OCI-LY7 (cell line): ENCODE results near the gene GALNT9. TPM values are rescaled to one million over a fixed set of nuclear protein-coding genes. Genes with fewer than 3 reads are reported as not detected.

Source experiments
- BruUV-seq: library from RNA; stranded (reverse); fragments of 400-500 nt; replicated peaks from 2 replicates; lab custom pipeline; 2021; lab: Mats Ljungman, UMichigan
- CTCF ChIA-PET: fragments of 300-600 bp; sonication (Branson Sonifier 250); formaldehyde crosslinking; loops from one replicate; lab custom pipeline; 2022; ENCODE audit warnings: antibody characterized with exemption; ENCODE audit not compliant: unreplicated experiment; lab: Charles Lee
- POLR2A ChIA-PET: fragments of 300-600 bp; sonication (Branson Sonifier 250); formaldehyde crosslinking; loops from one replicate; lab custom pipeline; 2022; ENCODE audit warnings: antibody characterized with exemption; lab: Charles Lee
- DNase-seq: peaks from one replicate; pipeline ENCODE4 v3.0.0-alpha.2; 2015; ENCODE audit warnings: low spot score
- H2AFZ ChIP-seq: fragments of 200-600 bp; sonication (generic), shearing (Covaris generic); 2 replicates; pipeline ENCODE4 v1.6.1; 2014; ENCODE audit warnings: mild to moderate bottlenecking, antibody characterized with exemption, low read length, moderate library complexity
- H3K27ac ChIP-seq: fragments of 200-600 bp; sonication (generic); 2 replicates; pipeline ENCODE4 v1.5.1; 2014; ENCODE audit warnings: mixed run types, low read depth, mild to moderate bottlenecking, moderate library complexity, low read length, inconsistent platforms; ENCODE audit not compliant: poor library complexity, severe bottlenecking
- H3K36me3 ChIP-seq: fragments of 200-600 bp; sonication (generic); 2 replicates; pipeline ENCODE4 v1.6.1; 2014; ENCODE audit warnings: mild to moderate bottlenecking, antibody characterized with exemption, low read length, moderate library complexity, mixed read lengths; ENCODE audit not compliant: insufficient read depth
- H3K4me1 ChIP-seq: fragments of 200-600 bp; sonication (generic); 2 replicates; pipeline ENCODE4 v1.5.1; 2014; ENCODE audit warnings: mild to moderate bottlenecking, low read length; ENCODE audit not compliant: insufficient read depth, poor library complexity, severe bottlenecking
- H3K4me2 ChIP-seq: fragments of 200-600 bp; sonication (generic); 2 replicates; pipeline ENCODE4 v1.6.1; 2014; ENCODE audit warnings: mild to moderate bottlenecking, low read length
- H3K4me3 ChIP-seq: fragments of 200-600 bp; sonication (generic); 2 replicates; pipeline ENCODE4 v1.5.1; 2014; ENCODE audit warnings: mild to moderate bottlenecking, low read depth, low read length; ENCODE audit not compliant: poor library complexity, severe bottlenecking
- H3K79me2 ChIP-seq: fragments of 200-600 bp; sonication (generic); 2 replicates; pipeline ENCODE4 v1.6.1; 2016; ENCODE audit warnings: low read depth, mild to moderate bottlenecking, low read length, moderate library complexity, mixed read lengths; ENCODE audit not compliant: insufficient read depth
- H3K9me2 ChIP-seq: fragments of 200-600 bp; sonication (generic); 2 replicates; pipeline ENCODE4 v1.6.1; 2016; ENCODE audit warnings: mild to moderate bottlenecking, low read length, mixed read lengths; ENCODE audit not compliant: insufficient read depth
- H3K9me3 ChIP-seq: fragments of 200-600 bp; sonication (generic); 2 replicates; pipeline ENCODE4 v1.6.1; 2014; ENCODE audit warnings: mild to moderate bottlenecking, mixed run types, low read length, mixed read lengths
- H4K20me1 ChIP-seq: fragments of 200-600 bp; sonication (generic); 2 replicates; pipeline ENCODE4 v1.6.1; 2014; ENCODE audit warnings: mild to moderate bottlenecking, antibody characterized with exemption, low read length, moderate library complexity, mixed read lengths; ENCODE audit not compliant: insufficient read depth
- EZH2phosphoT487 ChIP-seq: fragments of 200-600 bp; sonication (generic); IDR thresholded peaks from 2 replicates; pipeline ENCODE4 v1.6.1; 2018; ENCODE audit warnings: low read depth, borderline replicate concordance, mild to moderate bottlenecking, mixed run types, antibody characterized with exemption, low read length, moderate library complexity, mixed read lengths
- intact Hi-C: fragments of 100-400 bp; cut with micrococcal nuclease; formaldehyde crosslinking; loops from one replicate; pipeline ENCODE4 v1.10.0; 2022; ENCODE audit not compliant: unreplicated experiment
- total RNA-seq, 2 experiments: library from RNA; depleted of rRNA in 1 of 2; stranded (reverse); fragments of >200 nt in 1 of 2; shearing (Covaris generic) in 1 of 2; gene quantifications; 2 replicates each; pipeline ENCODE4 v1.2.3, GENCODE V29; 2014 to 2022
- TF ChIP-seq, protein P1 (sequence below): fragments of 200-600 bp; sonication (generic); conservative IDR thresholded peaks from 2 replicates; pipeline ENCODE4 v1.5.1; 2014; ENCODE audit warnings: mild to moderate bottlenecking, antibody characterized with exemption, low read length, moderate library complexity, mixed read lengths

Gene GALNT9
- total RNA-seq, 2 experiments from 2014 or later: 0.28 TPM; not detected in 1

DNA sequence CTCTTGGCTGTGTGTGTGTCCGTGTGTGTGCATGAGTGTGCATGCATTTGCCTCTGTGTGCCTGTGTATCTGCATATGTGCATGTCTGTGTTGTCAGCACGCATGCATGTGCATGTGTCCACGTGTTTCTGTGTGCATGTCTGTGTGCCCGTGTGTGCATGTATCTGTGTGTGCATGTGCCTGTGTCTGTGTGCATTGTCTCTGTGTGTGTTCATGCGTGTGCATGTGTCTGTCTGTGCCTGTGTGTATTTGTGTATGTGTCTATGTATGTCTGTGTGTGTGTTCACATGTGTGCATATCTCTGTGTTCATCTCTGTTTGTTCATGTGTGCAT, 1.1 kb upstream of the GALNT9 start:
- Histone ChIP-seq H3K79me2 (no peaks in the 10 kb centered on the region), H3K4me2 (no peak overlapping the region), H3K4me3 (no peak overlapping the region), H3K9me3 (no peaks in the 10 kb centered on the region), H2AFZ (no peak overlapping the region), H3K9me2 (no peaks in the 10 kb centered on the region), H3K27ac (no peak overlapping the region), H3K4me1 (no peaks in the 10 kb centered on the region), H4K20me1 (no peaks in the 10 kb centered on the region), H3K36me3 (no peaks in the 10 kb centered on the region)
- no peak for TF ChIP-seq EZH2phosphoT487
- TF ChIP-seq, protein P1, sequence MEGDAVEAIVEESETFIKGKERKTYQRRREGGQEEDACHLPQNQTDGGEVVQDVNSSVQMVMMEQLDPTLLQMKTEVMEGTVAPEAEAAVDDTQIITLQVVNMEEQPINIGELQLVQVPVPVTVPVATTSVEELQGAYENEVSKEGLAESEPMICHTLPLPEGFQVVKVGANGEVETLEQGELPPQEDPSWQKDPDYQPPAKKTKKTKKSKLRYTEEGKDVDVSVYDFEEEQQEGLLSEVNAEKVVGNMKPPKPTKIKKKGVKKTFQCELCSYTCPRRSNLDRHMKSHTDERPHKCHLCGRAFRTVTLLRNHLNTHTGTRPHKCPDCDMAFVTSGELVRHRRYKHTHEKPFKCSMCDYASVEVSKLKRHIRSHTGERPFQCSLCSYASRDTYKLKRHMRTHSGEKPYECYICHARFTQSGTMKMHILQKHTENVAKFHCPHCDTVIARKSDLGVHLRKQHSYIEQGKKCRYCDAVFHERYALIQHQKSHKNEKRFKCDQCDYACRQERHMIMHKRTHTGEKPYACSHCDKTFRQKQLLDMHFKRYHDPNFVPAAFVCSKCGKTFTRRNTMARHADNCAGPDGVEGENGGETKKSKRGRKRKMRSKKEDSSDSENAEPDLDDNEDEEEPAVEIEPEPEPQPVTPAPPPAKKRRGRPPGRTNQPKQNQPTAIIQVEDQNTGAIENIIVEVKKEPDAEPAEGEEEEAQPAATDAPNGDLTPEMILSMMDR: no peak
- no TSS peak for BruUV-seq
- ChIA-PET CTCF (no interaction called here), POLR2A (no interaction called here)
- DNase-seq: no peak
- intact Hi-C loops: no loop called here

DNA sequence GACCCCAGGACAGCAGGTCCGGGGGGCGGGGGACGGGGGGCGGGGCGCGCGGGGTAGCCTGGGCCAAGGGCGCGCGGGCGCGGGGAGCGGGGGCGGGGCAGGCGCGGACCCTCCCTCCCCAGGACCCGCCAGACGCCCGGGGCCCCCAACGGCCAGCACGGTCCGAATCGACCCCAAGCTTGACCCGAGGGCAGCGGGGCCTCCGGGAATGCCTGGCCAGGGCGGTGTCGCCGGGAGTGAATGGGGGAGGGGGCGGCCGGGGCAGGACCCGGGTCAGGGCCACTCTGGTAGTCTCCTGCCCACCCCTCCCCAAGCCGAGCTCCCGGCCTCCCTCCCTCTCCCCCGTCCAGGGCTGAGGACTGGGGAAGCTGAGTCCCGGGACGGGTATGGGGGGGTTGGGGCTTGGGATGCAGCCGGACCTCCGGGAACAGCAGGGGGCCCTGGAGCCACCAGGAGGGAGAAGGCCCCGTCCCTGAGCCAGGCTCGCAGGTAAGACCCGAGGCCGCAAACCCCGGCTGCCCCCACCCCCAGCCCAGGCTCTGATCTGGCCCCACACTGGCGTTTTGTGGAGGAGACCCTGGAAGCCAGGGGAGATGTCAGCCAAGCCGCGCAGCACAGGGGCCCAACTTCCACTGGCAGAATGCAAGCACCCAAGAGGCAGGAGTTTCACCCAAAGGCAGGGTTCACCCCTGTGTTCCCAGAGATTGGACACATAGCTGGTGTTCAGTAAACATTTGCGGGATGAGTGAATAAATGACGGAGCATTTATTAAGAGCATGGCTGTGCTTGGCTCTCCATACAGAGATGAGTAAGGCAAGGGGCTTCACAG, 545 bp upstream of the GALNT9 start:
- intact Hi-C loops: no loop called here
- Histone ChIP-seq H3K4me1 (no peaks in the 10 kb centered on the region), H3K4me3 (no peak overlapping the region), H3K79me2 (no peaks in the 10 kb centered on the region), H3K27ac (no peak overlapping the region), H2AFZ (no peak overlapping the region), H4K20me1 (no peaks in the 10 kb centered on the region), H3K9me3 (no peaks in the 10 kb centered on the region), H3K9me2 (no peaks in the 10 kb centered on the region), H3K36me3 (no peaks in the 10 kb centered on the region), H3K4me2 (no peak overlapping the region)
- TF ChIP-seq EZH2phosphoT487: no peak
- TF ChIP-seq, protein P1: no peak
- no peak for DNase-seq
- BruUV-seq: no TSS peak
- ChIA-PET CTCF (no interaction called here), POLR2A (no interaction called here)

DNA sequence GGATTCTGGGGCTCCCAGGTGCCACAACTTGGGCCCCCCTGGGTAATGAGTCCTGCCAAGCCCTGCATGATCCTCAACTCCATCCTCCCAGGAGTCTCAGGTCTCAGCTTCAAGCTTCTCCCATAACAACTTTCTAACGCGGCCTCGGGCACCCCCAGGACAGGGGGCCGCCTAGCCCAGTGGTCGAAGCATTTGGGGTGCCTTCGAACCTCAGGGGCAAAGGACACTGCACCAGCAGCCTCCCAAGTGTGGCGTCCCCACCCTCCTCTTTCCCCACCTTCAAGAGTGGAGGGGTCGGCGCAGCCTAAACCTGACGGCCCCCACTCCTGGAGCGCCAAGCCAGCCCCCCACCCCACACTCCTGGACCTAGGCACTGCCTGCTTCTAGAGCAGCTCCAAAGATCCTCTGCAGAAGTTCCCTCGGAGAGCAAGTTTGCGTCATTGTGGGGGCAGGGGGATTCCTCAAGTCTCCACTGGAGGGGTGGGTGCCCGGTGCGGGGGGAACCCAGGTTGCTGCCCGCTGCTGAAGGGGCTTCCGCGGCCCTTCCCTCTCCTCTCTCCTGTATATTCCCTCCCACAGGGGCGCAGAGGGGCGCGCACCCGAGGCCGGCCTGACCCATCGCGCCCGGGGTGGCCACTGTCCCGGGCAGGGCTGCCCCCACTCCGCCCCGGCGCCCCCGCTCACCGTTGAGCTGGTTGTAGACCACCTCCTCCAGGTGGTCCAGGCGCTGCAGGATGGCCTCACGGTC, 933 bp downstream of the GALNT9 start:
- TF ChIP-seq, protein P1: no peak
- no peak for TF ChIP-seq EZH2phosphoT487
- no peak overlapping the region for H3K27ac ChIP-seq
- CTCF ChIA-PET: no interaction called here
- intact Hi-C loops: no loop called here
- POLR2A ChIA-PET: no interaction called here
- BruUV-seq: no TSS peak
- H3K4me1 ChIP-seq: no peaks in the 10 kb centered on the region
- H2AFZ ChIP-seq: no peak overlapping the region
- DNase-seq: no peak
- no peaks in the 10 kb centered on the region for H3K36me3 ChIP-seq
- no peaks in the 10 kb centered on the region for H3K9me3 ChIP-seq
- no peaks in the 10 kb centered on the region for H4K20me1 ChIP-seq
- H3K4me2 ChIP-seq: no peak overlapping the region
- H3K4me3 ChIP-seq: no peak overlapping the region
- H3K79me2 ChIP-seq: no peaks in the 10 kb centered on the region
- no peaks in the 10 kb centered on the region for H3K9me2 ChIP-seq
